IMR-90 (cell line): Measurements from ENCODE around the gene ADRA2B.

Source experiments
- BHLHE40 ChIP-seq: fragments of 150-350 bp; IDR thresholded peaks from 2 replicates; pipeline ENCODE4 v1.6.1; 2016; ENCODE audit warnings: mild to moderate bottlenecking, low read depth, low read length
- MAFK ChIP-seq: IDR thresholded peaks from 2 replicates; pipeline ENCODE4 v1.6.1; 2012; ENCODE audit warnings: low read depth, low read length, improper control_type of control experiment
- NFE2L2 ChIP-seq: fragments of 150-350 bp; IDR thresholded peaks from 2 replicates; pipeline ENCODE4 v1.6.1; 2016; ENCODE audit warnings: low read depth, mild to moderate bottlenecking, low read length
- POLR2A ChIP-seq: IDR thresholded peaks from 2 replicates; pipeline ENCODE4 v1.6.1; 2012; ENCODE audit warnings: mild to moderate bottlenecking, low read depth, low read length
- RAD21 ChIP-seq: IDR thresholded peaks from 2 replicates; pipeline ENCODE4 v1.6.1; 2012; ENCODE audit warnings: low read length, improper control_type of control experiment
- RCOR1 ChIP-seq: IDR thresholded peaks from 2 replicates; pipeline ENCODE4 v1.6.1; 2012; ENCODE audit warnings: mild to moderate bottlenecking, low read length, improper control_type of control experiment; ENCODE audit not compliant: insufficient replicate concordance
- RFX5 ChIP-seq: IDR thresholded peaks from 2 replicates; pipeline ENCODE4 v1.8.0; 2012; ENCODE audit warnings: low read depth, mild to moderate bottlenecking, low read length, moderate library complexity
- SMC3 ChIP-seq: fragments of 150-350 bp; IDR thresholded peaks from 2 replicates; pipeline ENCODE4 v1.6.1; 2016; ENCODE audit warnings: low read depth, mild to moderate bottlenecking, antibody characterized with exemption, low read length, moderate library complexity
- TF ChIP-seq, protein P1 (sequence below): conservative IDR thresholded peaks from 2 replicates; pipeline ENCODE4 v1.5.1; 2012; ENCODE audit warnings: mild to moderate bottlenecking, low read depth, low read length, improper control_type of control experiment
- TF ChIP-seq, protein P2 (sequence below): fragments of 150-350 bp; IDR thresholded peaks from 2 replicates; pipeline ENCODE4 v1.6.1; 2017; ENCODE audit warnings: mild to moderate bottlenecking, antibody characterized with exemption, low read length, low read depth

DNA sequence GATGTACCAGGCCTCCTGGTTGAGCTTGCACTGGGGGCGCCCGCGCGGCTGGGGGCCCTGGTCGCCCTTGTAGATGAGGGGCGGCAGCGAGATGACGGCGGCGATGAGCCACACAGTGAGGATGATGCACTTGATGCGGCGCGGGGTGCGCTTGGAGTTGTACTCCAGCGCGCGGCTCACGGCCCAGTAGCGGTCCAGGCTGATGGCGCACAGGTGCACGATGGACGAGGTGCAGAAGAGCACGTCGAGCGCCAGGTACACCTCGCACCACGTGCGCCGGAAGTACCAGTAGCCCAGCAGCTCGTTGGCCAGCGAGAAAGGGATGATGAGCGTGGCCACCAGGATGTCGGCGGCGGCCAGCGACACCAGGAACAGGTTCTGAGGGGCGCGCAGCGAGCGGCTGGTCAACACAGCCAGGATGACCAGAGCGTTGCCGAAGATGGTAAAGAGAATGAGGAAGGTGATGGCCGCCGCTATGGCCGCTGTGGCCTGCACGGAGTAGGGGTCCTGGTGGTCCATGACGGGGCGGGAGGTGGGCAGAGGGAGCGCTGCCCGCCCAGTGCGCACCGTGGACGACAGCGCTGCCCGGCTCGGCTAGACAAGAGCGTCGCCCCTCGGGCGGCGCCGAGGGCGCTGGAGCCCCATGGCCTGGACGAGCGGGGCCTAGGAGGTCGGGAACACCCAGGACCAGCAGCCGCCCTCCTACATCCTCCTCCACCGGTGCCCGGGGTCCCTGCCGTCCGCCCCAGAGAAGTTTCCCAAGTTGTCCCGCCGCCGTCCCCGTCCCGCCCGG, 544 bp downstream of the ADRA2B start:
- no peak for TF ChIP-seq MAFK
- no peak for TF ChIP-seq RFX5
- TF ChIP-seq, protein P1, sequence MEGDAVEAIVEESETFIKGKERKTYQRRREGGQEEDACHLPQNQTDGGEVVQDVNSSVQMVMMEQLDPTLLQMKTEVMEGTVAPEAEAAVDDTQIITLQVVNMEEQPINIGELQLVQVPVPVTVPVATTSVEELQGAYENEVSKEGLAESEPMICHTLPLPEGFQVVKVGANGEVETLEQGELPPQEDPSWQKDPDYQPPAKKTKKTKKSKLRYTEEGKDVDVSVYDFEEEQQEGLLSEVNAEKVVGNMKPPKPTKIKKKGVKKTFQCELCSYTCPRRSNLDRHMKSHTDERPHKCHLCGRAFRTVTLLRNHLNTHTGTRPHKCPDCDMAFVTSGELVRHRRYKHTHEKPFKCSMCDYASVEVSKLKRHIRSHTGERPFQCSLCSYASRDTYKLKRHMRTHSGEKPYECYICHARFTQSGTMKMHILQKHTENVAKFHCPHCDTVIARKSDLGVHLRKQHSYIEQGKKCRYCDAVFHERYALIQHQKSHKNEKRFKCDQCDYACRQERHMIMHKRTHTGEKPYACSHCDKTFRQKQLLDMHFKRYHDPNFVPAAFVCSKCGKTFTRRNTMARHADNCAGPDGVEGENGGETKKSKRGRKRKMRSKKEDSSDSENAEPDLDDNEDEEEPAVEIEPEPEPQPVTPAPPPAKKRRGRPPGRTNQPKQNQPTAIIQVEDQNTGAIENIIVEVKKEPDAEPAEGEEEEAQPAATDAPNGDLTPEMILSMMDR: no peak
- TF ChIP-seq NFE2L2: no peak
- TF ChIP-seq, protein P2, sequence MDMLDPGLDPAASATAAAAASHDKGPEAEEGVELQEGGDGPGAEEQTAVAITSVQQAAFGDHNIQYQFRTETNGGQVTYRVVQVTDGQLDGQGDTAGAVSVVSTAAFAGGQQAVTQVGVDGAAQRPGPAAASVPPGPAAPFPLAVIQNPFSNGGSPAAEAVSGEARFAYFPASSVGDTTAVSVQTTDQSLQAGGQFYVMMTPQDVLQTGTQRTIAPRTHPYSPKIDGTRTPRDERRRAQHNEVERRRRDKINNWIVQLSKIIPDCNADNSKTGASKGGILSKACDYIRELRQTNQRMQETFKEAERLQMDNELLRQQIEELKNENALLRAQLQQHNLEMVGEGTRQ: no peak
- no peak for TF ChIP-seq POLR2A
- no peak for TF ChIP-seq RAD21
- TF ChIP-seq SMC3: no peak
- TF ChIP-seq BHLHE40: no peak
- no peak for TF ChIP-seq RCOR1
